ENCODE data around the gene PLXDC2. TPM values are rescaled to one million over a fixed set of nuclear protein-coding genes. Genes with fewer than 3 reads are reported as not detected.
A peak's percentile ranks its signal among the peaks of the same experiment; 100 is the strongest.
"Not testable (repeated sequence)": the region's sequence is repeated elsewhere in the genome, so short reads cannot be mapped to it uniquely, and the experiment has no call there.

The PLXDC2 gene
- polyA plus RNA-seq, 1 donor = 32.9 TPM

DNA sequence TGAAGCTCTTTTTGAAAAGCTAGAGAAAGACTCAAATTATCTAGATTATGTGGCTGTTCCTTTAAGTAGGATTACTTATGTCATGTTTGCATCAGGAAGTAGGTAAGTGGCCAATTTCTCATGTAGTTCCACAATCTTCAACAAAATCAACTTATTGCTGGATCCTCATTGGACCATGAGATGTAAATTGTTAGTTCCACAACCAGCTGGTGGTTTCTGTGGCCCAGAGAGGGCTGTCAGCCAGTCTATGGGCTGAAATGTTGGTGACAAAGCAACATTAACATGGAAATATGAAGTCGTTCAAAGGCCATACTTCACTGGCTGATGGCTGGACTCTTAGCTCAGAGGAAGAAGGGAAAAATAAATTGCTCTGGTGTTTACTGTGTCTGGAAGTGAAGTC lies 157.9 kb downstream of the PLXDC2 start:
- DNase-seq = no peak

GRCh38 chr10:19974554-19974953 lies 158.3 kb downstream of the PLXDC2 start:
- DNase-seq = no peak

GRCh38 chr10:19977097-19977521 lies 160.9 kb downstream of the PLXDC2 start:
- DNase-seq = no peak

- DNase-seq = no peak
Observed at GRCh38 chr10:19979628-19980027, 163.4 kb downstream of the PLXDC2 start.

GRCh38 chr10:19983880-19984565 lies 167.8 kb downstream of the PLXDC2 start:
- peak; percentile 29 for DNase-seq

- DNase-seq = no peak
Observed at GRCh38 chr10:19985745-19986144, 169.5 kb downstream of the PLXDC2 start.

- DNase-seq = no peak
Observed at GRCh38 chr10:19986591-19986990, 170.4 kb downstream of the PLXDC2 start.

DNA sequence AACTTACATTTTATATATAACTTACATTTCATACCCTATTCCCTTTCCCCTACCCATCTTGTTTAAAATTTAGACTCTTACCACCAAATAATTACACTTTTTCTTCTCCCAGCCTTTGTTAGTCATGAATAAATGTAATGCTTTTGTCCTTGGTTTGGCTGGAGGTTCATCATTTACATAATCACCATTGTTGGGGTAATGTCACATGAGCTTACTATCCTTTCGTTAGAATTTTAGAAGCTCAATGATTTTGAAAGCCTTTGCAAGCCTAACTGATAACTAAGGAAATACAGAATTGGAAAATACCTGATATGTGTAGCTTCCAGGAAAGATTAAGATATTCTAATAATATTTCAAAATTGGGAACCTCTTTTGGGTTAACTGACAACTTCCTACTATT lies 171.7 kb downstream of the PLXDC2 start:
- DNase-seq = no peak

GRCh38 chr10:19993714-19994315 lies 177.6 kb downstream of the PLXDC2 start:
- no peak for DNase-seq

- DNase-seq = no peak
Observed at GRCh38 chr10:19998482-19998881, 182.2 kb downstream of the PLXDC2 start.

DNA sequence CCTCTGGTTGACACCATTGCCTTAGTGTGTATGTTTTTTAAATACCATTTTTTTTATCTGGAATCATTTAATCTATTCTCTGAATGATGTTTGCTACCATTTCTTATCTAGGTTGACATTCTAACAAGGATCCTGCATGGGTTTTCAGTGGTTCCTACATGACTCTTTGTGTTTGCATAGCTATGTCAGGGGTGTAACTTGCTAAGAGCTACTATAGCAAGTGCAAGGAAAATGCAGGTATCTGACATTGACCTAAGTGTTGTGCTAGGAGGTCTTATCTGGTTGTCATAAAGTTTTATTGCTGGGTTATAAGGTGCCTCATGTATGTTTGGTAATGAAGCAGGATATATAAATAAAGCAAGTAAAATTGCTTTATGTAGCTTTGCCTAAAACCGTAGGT lies 183.2 kb downstream of the PLXDC2 start:
- DNase-seq = no peak

- DNase-seq = not testable (repeated sequence)
Observed at GRCh38 chr10:20002026-20002425, 185.8 kb downstream of the PLXDC2 start.

DNA sequence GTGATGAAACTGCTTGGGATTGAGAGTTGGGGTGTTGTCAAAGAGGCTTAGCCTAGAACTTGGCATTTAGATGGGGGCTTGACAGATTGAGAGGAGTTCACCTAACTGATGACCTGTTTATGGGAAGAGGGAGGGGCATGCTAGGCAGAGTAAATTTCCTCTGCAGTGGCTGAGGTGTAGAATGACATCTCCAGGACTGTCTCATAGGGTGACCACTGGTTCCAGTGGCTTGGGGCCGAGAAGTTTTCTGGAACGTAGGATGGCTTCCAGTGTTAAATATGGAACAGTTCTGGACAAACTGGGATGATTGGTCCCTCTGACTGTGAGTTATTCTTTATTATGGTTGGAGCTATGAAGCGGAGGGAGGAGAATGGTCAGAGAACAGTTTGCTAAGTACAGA lies 186.4 kb downstream of the PLXDC2 start:
- DNase-seq = no peak

- no peak for DNase-seq
Observed at GRCh38 chr10:20004087-20004523, 187.9 kb downstream of the PLXDC2 start.

GRCh38 chr10:20005638-20006037 lies 189.4 kb downstream of the PLXDC2 start:
- DNase-seq = no peak

DNA sequence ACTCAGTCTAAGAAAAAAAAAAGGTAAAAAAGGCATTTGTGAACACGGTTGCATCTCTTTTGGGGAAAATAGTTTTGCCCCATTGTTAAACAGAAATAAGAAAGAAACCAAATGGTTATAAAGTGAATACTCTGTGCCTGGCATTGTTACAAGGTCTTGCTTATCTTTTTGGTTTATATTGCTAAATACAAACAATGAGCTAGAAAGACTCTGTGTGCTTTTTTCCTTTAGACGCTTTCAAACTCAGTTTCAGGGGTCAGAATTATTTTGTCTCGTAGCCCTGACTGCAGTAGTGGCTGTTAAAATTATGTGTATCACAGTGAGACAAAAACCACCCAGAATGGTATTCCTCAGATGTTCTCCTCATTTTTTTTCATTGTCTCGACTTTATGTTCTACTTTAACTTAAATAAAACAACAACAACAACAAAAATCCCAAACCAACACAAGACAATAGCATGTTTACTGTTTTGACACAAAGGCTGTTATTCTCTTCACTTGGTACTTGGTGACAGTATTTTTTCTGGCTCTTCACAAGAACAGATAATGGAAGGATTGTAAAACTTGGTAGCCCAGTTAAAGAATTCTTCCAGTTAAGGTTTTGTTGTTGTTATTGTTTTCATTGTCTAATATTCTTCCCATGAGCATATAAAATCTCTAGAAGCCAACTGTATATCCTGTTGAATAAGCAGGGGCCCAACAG lies 190.1 kb downstream of the PLXDC2 start:
- no peak for DNase-seq

DNA sequence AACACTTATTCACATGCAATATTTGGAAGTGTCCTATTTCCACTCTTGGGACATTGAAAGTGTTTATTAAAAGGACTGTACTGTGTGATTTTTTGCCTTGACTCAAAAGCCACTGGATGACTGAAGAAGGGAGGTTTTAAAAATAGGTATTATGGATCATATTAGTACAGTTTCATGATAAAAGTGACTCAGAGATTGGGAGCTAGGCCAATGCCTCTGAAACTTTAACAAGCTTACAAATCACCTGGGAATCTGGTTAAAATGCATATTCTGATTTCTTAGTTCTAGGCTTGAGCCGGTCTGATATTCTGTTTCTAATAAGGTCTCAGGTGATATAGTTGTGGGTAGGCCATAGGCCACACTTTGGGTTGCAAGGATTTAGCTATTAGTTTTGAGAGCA lies 191.2 kb downstream of the PLXDC2 start:
- no peak for DNase-seq

DNA sequence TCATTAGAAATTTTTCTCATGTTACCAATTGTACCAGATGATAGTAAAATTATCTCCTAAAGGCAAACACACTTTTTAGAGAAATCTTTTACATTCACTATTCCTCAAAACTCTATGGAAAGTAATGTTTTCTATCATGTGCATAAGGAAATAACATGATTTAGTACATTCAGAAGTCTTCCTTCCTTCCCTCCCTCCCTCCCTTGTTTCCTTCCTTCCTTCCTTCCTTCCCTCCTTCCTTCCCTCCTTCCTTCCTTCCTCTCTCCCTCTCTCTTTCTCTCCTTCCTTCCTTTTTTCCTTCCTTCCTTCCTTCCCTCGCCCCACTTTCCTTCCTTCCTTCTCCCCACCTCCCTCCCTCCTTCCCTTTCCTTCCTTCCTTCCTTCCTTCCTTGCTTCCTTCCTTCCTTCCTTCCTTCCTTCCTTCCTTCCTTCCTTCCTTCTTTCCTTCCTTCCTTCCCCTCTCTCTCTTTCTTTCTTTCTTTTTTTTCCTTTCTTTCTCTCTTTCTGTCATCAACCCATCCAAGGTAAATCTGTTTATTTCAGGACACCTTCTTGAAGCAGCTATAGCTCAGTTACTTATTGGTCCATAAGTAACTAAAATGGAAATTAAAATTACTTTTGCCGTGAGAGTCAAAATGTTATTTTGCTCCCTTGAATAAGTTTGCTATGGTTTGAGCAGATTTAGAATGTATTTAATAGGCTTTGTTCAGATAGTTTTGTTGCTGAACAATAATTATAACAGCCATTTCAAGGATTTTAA lies 197.9 kb downstream of the PLXDC2 start:
- DNase-seq = no peak

GRCh38 chr10:20017961-20018360 lies 201.7 kb downstream of the PLXDC2 start:
- no peak for DNase-seq

- no peak for DNase-seq
Observed at GRCh38 chr10:20020677-20021076, 204.4 kb downstream of the PLXDC2 start.

- no peak for DNase-seq
Observed at GRCh38 chr10:20029523-20029922, 213.3 kb downstream of the PLXDC2 start.

DNA sequence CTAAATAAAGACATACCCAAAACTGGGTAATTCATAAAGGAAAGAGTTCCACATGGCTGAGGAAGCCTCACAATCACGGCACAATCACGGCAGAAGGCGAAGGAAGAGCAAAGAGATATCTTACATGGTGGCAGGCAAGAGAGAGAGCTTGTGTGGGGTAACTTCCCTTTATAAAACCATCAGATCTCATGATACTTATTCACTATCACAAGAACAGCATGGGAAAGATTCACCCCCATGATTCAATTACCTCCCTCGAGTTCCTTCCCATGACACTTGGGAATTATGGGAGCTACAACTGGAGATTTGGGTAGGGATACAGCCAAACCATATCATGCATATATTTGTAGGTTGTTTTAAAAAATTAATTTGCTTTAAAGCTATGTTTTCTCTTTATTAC lies 217.2 kb downstream of the PLXDC2 start:
- no peak for DNase-seq

DNA sequence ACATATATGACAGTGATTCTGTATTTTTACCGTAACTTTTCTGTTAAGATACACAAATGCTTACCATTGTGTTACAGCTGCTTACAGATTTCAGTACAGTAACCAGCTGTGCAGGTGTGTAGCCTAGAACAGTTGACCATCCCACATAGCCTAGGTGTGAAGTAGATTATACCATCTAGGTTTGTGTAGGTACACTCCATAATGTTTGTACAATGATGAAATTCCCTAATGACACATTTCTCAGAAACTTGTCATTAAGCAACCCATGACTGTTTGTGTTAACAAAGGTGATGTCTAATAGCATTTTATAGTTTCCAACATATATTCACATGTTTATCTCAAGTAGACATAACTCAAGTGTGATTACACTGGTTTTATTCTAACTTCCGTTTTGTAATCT lies 218.5 kb downstream of the PLXDC2 start:
- no peak for DNase-seq

Data from left kidney (tissue), 2 donors.